LNCAP (cell line): Measurements from ENCODE around the gene NAPSA.

Experiments used
- CTCF ChIP-seq: fragments of 450-650 bp; IDR thresholded peaks from 2 replicates; pipeline ENCODE4 v1.5.1; 2017; ENCODE audit warnings: mild to moderate bottlenecking

Gene NAPSA

DNA sequence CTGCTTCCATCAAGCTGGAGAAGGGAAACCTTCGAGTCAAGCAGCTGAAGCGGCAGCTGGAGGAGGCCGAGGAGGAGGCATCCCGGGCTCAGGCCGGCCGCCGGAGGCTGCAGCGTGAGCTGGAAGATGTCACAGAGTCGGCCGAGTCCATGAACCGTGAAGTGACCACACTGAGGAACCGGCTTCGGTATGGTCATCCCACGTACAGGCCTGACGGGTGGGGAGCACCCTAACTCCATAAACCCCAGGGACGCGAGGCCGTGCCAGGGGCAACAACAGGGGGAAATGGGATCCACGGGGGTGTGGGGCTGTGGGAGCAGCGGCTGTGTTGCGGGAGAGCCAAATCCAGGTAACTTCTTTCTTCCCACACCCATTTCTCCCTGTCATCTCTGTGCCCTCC lies 56.4 kb downstream of the NAPSA start:
- no peak for TF ChIP-seq CTCF
